Neuronal stem cell (in vitro differentiated cells): ENCODE data around the gene GATA3.

ENCODE experiments used
- DNase-seq: peaks from one replicate; pipeline ENCODE4 v3.0.0-alpha.2; 2013; ENCODE audit warnings: low spot score
- H2AFZ ChIP-seq: one replicate; pipeline ENCODE4 v1.6.1; 2013; ENCODE audit warnings: mild to moderate bottlenecking, low read length, inconsistent platforms
- H2AK5ac ChIP-seq: 2 replicates; pipeline ENCODE4 v1.6.1; 2013; ENCODE audit warnings: low read depth, mild to moderate bottlenecking, inconsistent platforms, low read length, moderate library complexity, mixed read lengths
- H2BK120ac ChIP-seq: 2 replicates; pipeline ENCODE4 v1.6.1; 2013; ENCODE audit warnings: low read depth, mild to moderate bottlenecking, inconsistent platforms, low read length, moderate library complexity, mixed read lengths
- H2BK12ac ChIP-seq: one replicate; pipeline ENCODE4 v1.6.1; 2013; ENCODE audit warnings: low read length, inconsistent platforms
- H2BK15ac ChIP-seq: 2 replicates; pipeline ENCODE4 v1.6.1; 2013; ENCODE audit warnings: mild to moderate bottlenecking, low read length, inconsistent platforms, mixed read lengths
- H2BK5ac ChIP-seq: one replicate; pipeline ENCODE4 v1.6.1; 2013; ENCODE audit warnings: inconsistent platforms, mild to moderate bottlenecking, low read length, moderate library complexity
- H3K14ac ChIP-seq: one replicate; pipeline ENCODE4 v1.6.1; 2013; ENCODE audit warnings: low read length, inconsistent platforms
- H3K18ac ChIP-seq: 2 replicates; pipeline ENCODE4 v1.6.1; 2013; ENCODE audit warnings: low read length, inconsistent platforms
- H3K23ac ChIP-seq: 2 replicates; pipeline ENCODE4 v1.6.1; 2013; ENCODE audit warnings: low read depth, mild to moderate bottlenecking, mixed read lengths, low read length, inconsistent platforms; ENCODE audit not compliant: poor library complexity
- H3K27ac ChIP-seq: replicated peaks from 3 replicates; pipeline ENCODE4 v1.5.1; 2013; ENCODE audit warnings: low read length, inconsistent platforms
- H3K27me3 ChIP-seq, 3 experiments: 2 replicates each; pipeline ENCODE4 v1.6.1; 2013; ENCODE audit warnings: low read length in 3 of 3, mild to moderate bottlenecking in 2 of 3, inconsistent platforms in 1 of 3, low read depth in 1 of 3, mixed read lengths in 1 of 3, moderate library complexity in 1 of 3; ENCODE audit not compliant: control insufficient read depth in 3 of 3, insufficient read depth in 3 of 3
- H3K36me3 ChIP-seq, 2 donors: replicated peaks in 1 of 2; 2 replicates each; pipeline ENCODE4 v1.6.1; 2013; ENCODE audit warnings: low read length in 2 of 2; ENCODE audit not compliant: control insufficient read depth in 2 of 2, insufficient read depth in 2 of 2
- H3K4ac ChIP-seq: 2 replicates; pipeline ENCODE4 v1.6.1; 2013; ENCODE audit warnings: inconsistent platforms, mild to moderate bottlenecking, low read length, moderate library complexity
- H3K4me1 ChIP-seq, 2 donors: 1 replicate in 1 of 2; 2 replicates in 1 of 2; pipeline ENCODE4 v1.6.1; 2013; ENCODE audit warnings: low read length in 2 of 2, low read depth in 1 of 2; ENCODE audit not compliant: control insufficient read depth in 2 of 2, insufficient read depth in 1 of 2
- H3K4me2 ChIP-seq: one replicate; pipeline ENCODE4 v1.6.1; 2013; ENCODE audit warnings: mild to moderate bottlenecking, low read length, inconsistent platforms; ENCODE audit not compliant: insufficient read depth, poor library complexity, severe bottlenecking
- H3K4me3 ChIP-seq, 2 donors: 2 replicates each; pipeline ENCODE4 v1.5.1; 2013; ENCODE audit warnings: low read length in 2 of 2, mild to moderate bottlenecking in 2 of 2, inconsistent platforms in 1 of 2, moderate library complexity in 1 of 2
- H3K79me1 ChIP-seq: one replicate; pipeline ENCODE4 v1.6.1; 2013; ENCODE audit warnings: low read depth, mild to moderate bottlenecking, inconsistent platforms, low read length, moderate library complexity
- H3K9ac ChIP-seq: one replicate; pipeline ENCODE4 v1.6.1; 2013; ENCODE audit warnings: mild to moderate bottlenecking, low read depth, low read length, inconsistent platforms; ENCODE audit not compliant: poor library complexity
- H3K9me3 ChIP-seq, 2 donors: replicated peaks in 1 of 2; 2 replicates each; pipeline versions ENCODE3 to v1.6.1; 2013; ENCODE audit warnings: low read length in 2 of 2, mild to moderate bottlenecking in 2 of 2, inconsistent platforms in 1 of 2, low read depth in 1 of 2, mixed read lengths in 1 of 2, moderate library complexity in 1 of 2; ENCODE audit not compliant: control insufficient read depth in 2 of 2, insufficient read depth in 1 of 2
- H4K8ac ChIP-seq: one replicate; pipeline ENCODE4 v1.6.1; 2013; ENCODE audit warnings: low read depth, mild to moderate bottlenecking, inconsistent platforms, low read length, moderate library complexity
- H4K91ac ChIP-seq: one replicate; pipeline ENCODE4 v1.6.1; 2013; ENCODE audit warnings: low read length, low read depth, mild to moderate bottlenecking, inconsistent platforms; ENCODE audit not compliant: poor library complexity
- WGBS, 2 donors: extraction: QIAGEN DNeasy Blood & Tissue Kit; methylation state at CpG; one replicate each; pipeline ENCODE4 v1.1.7; 2013; ENCODE audit warnings: missing lambda C conversion rate in 2 of 2, mixed read lengths in 1 of 2; ENCODE audit not compliant: insufficient read length in 2 of 2, insufficient replicate concordance in 1 of 2; ENCODE audit errors: extremely low coverage in 2 of 2; 5-methylcytosine and 5-hydroxymethylcytosine counted together

The GATA3 gene

GRCh38 chr10:8047452-8048280 lies 6.8 kb upstream of the GATA3 start:
- H2AK5ac ChIP-seq, result peak overlapping the region; percentile 34
- H4K91ac ChIP-seq, result no peak overlapping the region
- no peaks in the 10 kb centered on the region for H3K79me1 ChIP-seq
- H3K4me3 ChIP-seq, result no peak overlapping the region
- H2BK12ac ChIP-seq, result no peak overlapping the region
- H3K14ac ChIP-seq, result peak overlapping the region; percentile 58
- H3K27ac ChIP-seq, result no peak overlapping the region
- peaks cover 3 to 22% of the 10 kb centered on the region in 2 donors for H3K4me1 ChIP-seq
- H2BK15ac ChIP-seq, result no peak overlapping the region
- no peak overlapping the region for H2BK120ac ChIP-seq
- H3K9ac ChIP-seq, result no peak overlapping the region
- no peak overlapping the region for H3K4ac ChIP-seq
- peak overlapping the region; percentile 93 for H3K23ac ChIP-seq
- H2BK5ac ChIP-seq, result no peak overlapping the region
- H3K4me2 ChIP-seq, result peak overlapping the region; percentile 14
- H3K27me3 ChIP-seq, result peaks cover 74 to 100% (median 100%) of the 10 kb centered on the region in 3 experiments
- peaks cover 0 to 3% of the 10 kb centered on the region in 2 donors for H3K9me3 ChIP-seq
- no peak overlapping the region for H4K8ac ChIP-seq
- H2AFZ ChIP-seq, result peak overlapping the region; percentile 9
- no peaks in the 10 kb centered on the region for H3K36me3 ChIP-seq
- peak overlapping the region; percentile 48 for H3K18ac ChIP-seq
- WGBS, 2 donors, result no CpG with 5 or more reads among the region's 30 CpGs
- peak; percentile 52 for DNase-seq

GRCh38 chr10:8048281-8049008 lies 6.0 kb upstream of the GATA3 start:
- H3K4me2 ChIP-seq, result peak overlapping the region; percentile 14
- no peak overlapping the region for H2AFZ ChIP-seq
- no peak overlapping the region for H2BK15ac ChIP-seq
- H3K4ac ChIP-seq, result no peak overlapping the region
- no CpG with 5 or more reads among the region's 29 CpGs for WGBS, 2 donors
- no peak overlapping the region for H2BK120ac ChIP-seq
- peak overlapping the region; percentile 48 for H3K18ac ChIP-seq
- H3K9ac ChIP-seq, result no peak overlapping the region
- DNase-seq, result no peak
- no peak overlapping the region for H4K91ac ChIP-seq
- peak overlapping the region; percentile 67 for H3K23ac ChIP-seq
- peaks cover 0 to 3% of the 10 kb centered on the region in 2 donors for H3K9me3 ChIP-seq
- peaks cover 68 to 98% (median 98%) of the 10 kb centered on the region in 3 experiments for H3K27me3 ChIP-seq
- H2BK5ac ChIP-seq, result no peak overlapping the region
- H2BK12ac ChIP-seq, result no peak overlapping the region
- peak overlapping the region; percentile 34 for H2AK5ac ChIP-seq
- peak overlapping the region; percentile 58 for H3K14ac ChIP-seq
- H3K36me3 ChIP-seq, result no peaks in the 10 kb centered on the region
- H4K8ac ChIP-seq, result no peak overlapping the region
- peaks cover 3 to 22% of the 10 kb centered on the region in 2 donors for H3K4me1 ChIP-seq
- no peak overlapping the region for H3K4me3 ChIP-seq
- no peak overlapping the region for H3K27ac ChIP-seq
- no peaks in the 10 kb centered on the region for H3K79me1 ChIP-seq

GRCh38 chr10:8049045-8049864 lies 5.2 kb upstream of the GATA3 start:
- no peak overlapping the region for H3K27ac ChIP-seq
- no peak overlapping the region for H2BK5ac ChIP-seq
- peak overlapping the region; percentile 8 for H3K18ac ChIP-seq
- H3K4me3 ChIP-seq, result no peak overlapping the region
- no peak overlapping the region for H3K9ac ChIP-seq
- H2AK5ac ChIP-seq, result no peak overlapping the region
- no peaks in the 10 kb centered on the region for H3K79me1 ChIP-seq
- H2BK12ac ChIP-seq, result no peak overlapping the region
- no peaks in the 10 kb centered on the region for H3K36me3 ChIP-seq
- H2BK15ac ChIP-seq, result peak overlapping the region; percentile 37
- no peak overlapping the region for H2BK120ac ChIP-seq
- peak overlapping the region; percentile 77 for H3K4me2 ChIP-seq
- peak overlapping the region; percentile 86 for H2AFZ ChIP-seq
- no peaks in the 10 kb centered on the region for H3K9me3 ChIP-seq
- H3K23ac ChIP-seq, result no peak overlapping the region
- H4K8ac ChIP-seq, result no peak overlapping the region
- H3K27me3 ChIP-seq, result peaks cover 62 to 98% (median 94%) of the 10 kb centered on the region in 3 experiments
- peaks cover 8 to 23% of the 10 kb centered on the region in 2 donors for H3K4me1 ChIP-seq
- H4K91ac ChIP-seq, result no peak overlapping the region
- no peak overlapping the region for H3K4ac ChIP-seq
- H3K14ac ChIP-seq, result no peak overlapping the region
- WGBS, 2 donors, result no CpG with 5 or more reads among the region's 51 CpGs
- DNase-seq, result peak; percentile 32
